ENCODE results near the gene A3GALT2. TPM values are rescaled to one million over a fixed set of nuclear protein-coding genes. Genes with fewer than 3 reads are reported as not detected.

A3GALT2 gene
- total and polyA plus RNA-seq, 4 donors, result 0.33 to 0.57 TPM; not detected in 2

DNA sequence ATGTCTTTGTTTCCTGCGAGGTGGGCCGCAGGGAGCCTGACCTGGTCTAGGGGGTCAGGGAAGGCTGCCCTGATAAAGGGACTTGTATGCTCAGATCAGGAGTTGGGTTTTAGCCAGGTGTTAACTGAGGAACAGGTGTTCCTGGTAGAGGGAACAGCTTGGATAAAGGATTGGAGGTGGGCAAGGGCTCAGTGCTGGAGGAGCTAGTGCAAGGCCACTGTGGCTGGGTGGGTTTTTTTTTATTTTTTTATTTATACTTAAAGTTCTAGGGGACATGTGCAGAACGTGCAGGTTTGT, 31.1 kb downstream of the A3GALT2 start:
- DNase-seq (ENCODE audit: low read depth in 4 of 6, low spot score in 6 of 6), result no peak
- Histone ChIP-seq H3K4me1 (ENCODE audit: control insufficient read depth, insufficient read depth, low read length) (peaks cover 8% of the 10 kb centered on the region), H3K4me3 (ENCODE audit: low read depth, low read length) (no peak overlapping the region), H3K27me3 (ENCODE audit: control insufficient read depth, insufficient read depth, low read length) (no peaks in the 10 kb centered on the region), H3K9me3 (ENCODE audit: control insufficient read depth, insufficient read depth, low read length) (no peaks in the 10 kb centered on the region), H3K36me3 (ENCODE audit: control insufficient read depth, insufficient read depth, low read length) (peaks cover 49% of the 10 kb centered on the region), H3K27ac (ENCODE audit: low read depth, low read length) (no peak overlapping the region)
- WGBS (ENCODE audit: insufficient coverage), result 90% methylated on average over 2 of the region's 3 CpGs

DNA sequence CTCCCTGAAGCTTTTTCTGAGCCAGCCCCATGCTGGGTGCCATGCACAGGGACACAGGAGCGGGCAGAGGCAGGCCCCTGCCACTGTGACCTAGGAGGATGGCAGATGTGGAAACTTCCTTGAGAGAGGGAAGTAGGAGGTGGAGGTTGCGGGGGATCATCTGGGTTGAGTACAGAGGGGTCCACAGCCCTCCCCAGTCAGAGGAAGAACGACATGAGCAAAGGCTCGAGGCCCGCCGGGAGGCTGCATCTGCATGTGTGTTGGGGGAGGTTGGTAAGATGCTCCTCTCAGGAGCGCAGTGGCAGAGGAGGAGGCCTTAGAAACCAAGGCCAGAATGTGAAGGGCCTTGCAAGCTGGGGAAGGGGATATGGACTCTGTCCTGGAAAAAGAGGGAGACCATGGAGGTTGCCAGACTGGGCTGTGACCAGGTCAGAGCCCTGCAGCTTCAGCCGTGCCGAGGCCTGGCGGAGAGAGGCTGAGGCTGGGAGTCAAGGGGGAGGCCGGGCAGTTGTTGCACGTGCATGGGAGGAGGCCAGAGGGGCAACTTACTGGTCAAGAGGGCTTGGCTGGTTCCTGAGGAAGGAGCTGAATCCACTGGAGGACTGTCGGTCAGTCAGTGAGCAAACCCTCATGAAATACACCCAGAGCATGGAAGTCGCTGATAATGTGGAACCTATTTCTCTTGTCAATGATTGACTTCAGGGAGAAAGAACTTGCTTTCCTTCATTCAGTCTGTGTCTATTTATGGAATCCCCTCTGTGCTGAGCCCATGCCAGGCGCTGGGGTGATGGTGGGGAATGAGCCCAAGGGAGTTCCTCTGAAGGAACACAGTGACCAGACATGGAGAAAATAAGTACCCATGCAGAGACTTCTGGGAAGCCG, 31.7 kb downstream of the A3GALT2 start:
- WGBS (ENCODE audit: insufficient coverage), result 90% methylated on average over 16 of the region's 16 CpGs
- Histone ChIP-seq H3K36me3 (ENCODE audit: control insufficient read depth, insufficient read depth, low read length) (peaks cover 43% of the 10 kb centered on the region), H3K27ac (ENCODE audit: low read depth, low read length) (no peak overlapping the region), H3K4me1 (ENCODE audit: control insufficient read depth, insufficient read depth, low read length) (peaks cover 8% of the 10 kb centered on the region), H3K4me3 (ENCODE audit: low read depth, low read length) (no peak overlapping the region), H3K27me3 (ENCODE audit: control insufficient read depth, insufficient read depth, low read length) (no peaks in the 10 kb centered on the region), H3K9me3 (ENCODE audit: control insufficient read depth, insufficient read depth, low read length) (no peaks in the 10 kb centered on the region)
- no peak for DNase-seq (ENCODE audit: low read depth in 4 of 6, low spot score in 6 of 6)

DNA sequence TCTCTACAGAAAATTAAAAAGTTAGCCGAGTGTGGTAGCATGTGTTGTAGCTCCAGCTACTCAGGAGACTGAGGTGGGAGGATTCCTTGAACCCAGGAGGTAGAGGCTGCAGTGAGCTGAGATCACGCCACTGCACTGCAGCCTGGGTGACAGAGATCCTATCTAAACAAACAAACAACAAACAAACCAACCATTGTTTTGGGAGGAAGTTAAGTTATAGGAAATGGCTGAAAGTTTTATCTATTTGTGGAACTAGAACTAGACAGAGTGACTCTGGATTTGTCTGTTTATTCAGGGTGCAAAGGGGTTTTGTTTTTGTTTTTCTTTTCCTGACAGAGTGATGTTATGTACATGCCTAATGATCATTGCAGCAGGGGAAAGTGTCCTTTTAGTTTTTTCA, 33.6 kb downstream of the A3GALT2 start:
- Histone ChIP-seq H3K4me3 (ENCODE audit: low read depth, low read length) (no peak overlapping the region), H3K27ac (ENCODE audit: low read depth, low read length) (no peak overlapping the region), H3K36me3 (ENCODE audit: control insufficient read depth, insufficient read depth, low read length) (peaks cover 39% of the 10 kb centered on the region), H3K27me3 (ENCODE audit: control insufficient read depth, insufficient read depth, low read length) (no peaks in the 10 kb centered on the region), H3K9me3 (ENCODE audit: control insufficient read depth, insufficient read depth, low read length) (no peaks in the 10 kb centered on the region), H3K4me1 (ENCODE audit: control insufficient read depth, insufficient read depth, low read length) (peaks cover 3% of the 10 kb centered on the region)
- 100% methylated on average over 1 of the region's 2 CpGs for WGBS (ENCODE audit: insufficient coverage)
- no peak for DNase-seq (ENCODE audit: low read depth in 4 of 6, low spot score in 6 of 6)

DNA sequence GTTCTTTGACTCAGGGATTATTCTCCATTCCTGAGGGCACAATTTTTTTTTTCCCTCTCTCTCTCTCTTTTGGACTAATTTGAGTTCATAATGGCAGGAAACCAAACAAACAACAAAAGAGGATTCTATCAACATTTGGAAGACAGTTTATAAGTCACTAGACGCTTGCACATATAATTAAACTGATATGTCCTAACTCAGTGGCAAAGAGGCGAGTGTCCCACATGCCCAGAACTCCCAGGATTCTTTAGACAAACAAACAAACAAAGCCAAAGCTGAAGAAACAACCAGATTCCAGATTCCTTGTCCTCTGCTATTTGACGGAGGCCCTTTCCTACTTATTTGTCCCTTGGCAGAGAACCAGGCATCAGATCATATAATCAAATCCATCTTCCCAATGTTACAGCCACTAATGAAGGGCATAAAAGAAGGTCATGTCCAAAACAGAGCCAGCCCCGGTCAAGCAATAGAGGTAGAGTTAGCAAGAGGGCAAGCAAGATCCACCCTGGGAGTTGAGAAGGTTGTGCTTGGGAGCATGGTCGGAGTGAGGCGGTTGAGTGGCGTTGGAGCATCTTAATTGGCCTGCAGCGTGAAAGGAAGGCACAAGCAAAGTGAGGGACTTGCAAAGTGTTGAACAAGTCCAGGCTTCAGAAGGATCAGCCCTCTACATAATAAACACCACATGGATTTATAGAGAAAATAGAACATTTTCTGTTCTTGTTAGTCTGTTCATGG, 34.3 kb downstream of the A3GALT2 start:
- Histone ChIP-seq H3K27me3 (ENCODE audit: control insufficient read depth, insufficient read depth, low read length) (no peaks in the 10 kb centered on the region), H3K36me3 (ENCODE audit: control insufficient read depth, insufficient read depth, low read length) (peaks cover 45% of the 10 kb centered on the region), H3K27ac (ENCODE audit: low read depth, low read length) (no peak overlapping the region), H3K4me1 (ENCODE audit: control insufficient read depth, insufficient read depth, low read length) (peaks cover 3% of the 10 kb centered on the region), H3K9me3 (ENCODE audit: control insufficient read depth, insufficient read depth, low read length) (no peaks in the 10 kb centered on the region), H3K4me3 (ENCODE audit: low read depth, low read length) (no peak overlapping the region)
- WGBS (ENCODE audit: insufficient coverage), result 75% methylated on average over 6 of the region's 8 CpGs
- no peak for DNase-seq (ENCODE audit: low read depth in 4 of 6, low spot score in 6 of 6)

DNA sequence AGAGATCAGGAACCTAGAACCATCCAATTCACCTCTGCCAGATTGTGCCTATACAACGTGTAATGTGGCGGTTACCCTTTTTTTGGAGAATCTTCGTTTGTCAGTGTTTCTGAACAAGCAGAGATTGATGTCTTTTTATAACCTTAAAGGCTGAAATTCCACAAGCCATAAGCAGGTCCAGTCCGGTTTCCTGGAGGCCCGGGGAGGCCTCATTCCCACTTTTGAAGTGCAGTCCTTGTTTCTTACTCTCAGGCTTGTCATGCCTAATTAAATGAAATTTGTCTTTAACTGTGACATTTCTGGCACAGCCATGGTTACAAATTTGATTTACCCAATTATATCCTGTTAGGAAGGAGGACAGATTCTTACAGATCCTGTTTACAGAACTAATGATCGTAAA, 36.8 kb downstream of the A3GALT2 start:
- Histone ChIP-seq H3K4me3 (ENCODE audit: low read depth, low read length) (no peak overlapping the region), H3K4me1 (ENCODE audit: control insufficient read depth, insufficient read depth, low read length) (peaks cover 3% of the 10 kb centered on the region), H3K27me3 (ENCODE audit: control insufficient read depth, insufficient read depth, low read length) (no peaks in the 10 kb centered on the region), H3K36me3 (ENCODE audit: control insufficient read depth, insufficient read depth, low read length) (peaks cover 57% of the 10 kb centered on the region), H3K9me3 (ENCODE audit: control insufficient read depth, insufficient read depth, low read length) (no peaks in the 10 kb centered on the region), H3K27ac (ENCODE audit: low read depth, low read length) (no peak overlapping the region)
- no peak for DNase-seq (ENCODE audit: low read depth in 4 of 6, low spot score in 6 of 6)
- 68% methylated on average over 4 of the region's 6 CpGs for WGBS (ENCODE audit: insufficient coverage)

DNA sequence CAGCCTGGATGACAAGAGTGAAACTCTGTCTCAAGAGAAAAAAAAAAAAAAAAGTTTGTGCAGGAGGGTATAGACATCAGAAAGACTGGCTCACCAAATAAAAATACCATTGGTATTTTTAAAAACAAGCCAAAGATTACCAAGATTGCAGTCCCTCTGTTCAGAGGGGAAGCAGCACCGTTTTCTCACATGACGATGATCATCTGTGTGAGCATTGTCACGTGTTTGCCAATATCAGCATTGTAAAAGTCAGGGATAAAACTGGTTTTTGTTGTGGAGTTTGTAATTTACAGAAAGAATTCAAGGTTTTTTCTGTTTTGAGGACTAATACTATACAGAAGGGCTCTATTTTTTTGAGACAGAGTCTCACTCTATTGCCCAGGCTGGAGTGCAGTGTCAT, 38.1 kb downstream of the A3GALT2 start:
- DNase-seq (ENCODE audit: low read depth in 4 of 6, low spot score in 6 of 6), result no peak
- no CpG with 5 or more reads among the region's 3 CpGs for WGBS (ENCODE audit: insufficient coverage)
- H3K4me3 ChIP-seq (ENCODE audit: low read depth, low read length), result no peak overlapping the region
- no peaks in the 10 kb centered on the region for H3K4me1 ChIP-seq (ENCODE audit: control insufficient read depth, insufficient read depth, low read length)
- H3K36me3 ChIP-seq (ENCODE audit: control insufficient read depth, insufficient read depth, low read length), result peaks cover 48% of the 10 kb centered on the region
- H3K27me3 ChIP-seq (ENCODE audit: control insufficient read depth, insufficient read depth, low read length), result no peaks in the 10 kb centered on the region
- no peaks in the 10 kb centered on the region for H3K9me3 ChIP-seq (ENCODE audit: control insufficient read depth, insufficient read depth, low read length)
- no peak overlapping the region for H3K27ac ChIP-seq (ENCODE audit: low read depth, low read length)

DNA sequence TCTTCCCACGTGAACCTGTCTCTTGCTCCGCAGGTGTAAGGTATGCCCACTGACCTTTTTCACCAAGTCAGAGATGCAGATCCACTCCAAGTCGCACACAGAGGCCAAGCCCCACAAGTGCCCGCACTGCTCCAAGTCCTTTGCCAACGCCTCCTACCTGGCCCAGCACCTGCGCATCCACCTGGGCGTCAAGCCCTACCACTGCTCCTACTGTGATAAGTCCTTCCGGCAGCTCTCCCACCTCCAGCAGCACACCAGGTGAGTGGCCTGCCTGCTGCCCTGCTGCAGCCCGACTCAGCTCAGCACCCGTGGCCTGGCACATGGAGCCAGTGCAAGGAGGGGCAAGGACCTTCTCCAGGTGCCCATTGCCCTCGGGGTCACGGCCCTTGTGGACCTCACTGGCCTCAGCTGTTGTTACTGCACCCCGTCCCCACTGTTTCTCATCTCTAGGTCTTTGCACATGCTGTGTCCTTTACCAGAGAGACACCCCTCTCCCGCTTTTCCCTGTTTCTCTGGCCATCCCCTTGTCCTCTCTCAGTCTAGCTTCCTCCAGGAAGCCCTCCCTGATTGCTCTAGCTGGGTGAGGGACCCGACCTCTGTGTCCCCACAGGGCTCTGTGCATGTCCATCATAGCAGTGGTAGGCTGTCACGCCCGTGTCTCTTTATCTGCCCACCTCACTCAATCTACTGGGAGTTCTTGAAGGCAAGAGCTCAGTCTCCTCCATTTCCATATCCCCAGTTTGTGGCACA, 39.2 kb downstream of the A3GALT2 start:
- no peaks in the 10 kb centered on the region for H3K27me3 ChIP-seq (ENCODE audit: control insufficient read depth, insufficient read depth, low read length)
- H3K27ac ChIP-seq (ENCODE audit: low read depth, low read length), result no peak overlapping the region
- H3K36me3 ChIP-seq (ENCODE audit: control insufficient read depth, insufficient read depth, low read length), result peaks cover 54% of the 10 kb centered on the region
- 97% methylated on average over 14 of the region's 17 CpGs for WGBS (ENCODE audit: insufficient coverage)
- no peak overlapping the region for H3K4me3 ChIP-seq (ENCODE audit: low read depth, low read length)
- no peak for DNase-seq (ENCODE audit: low read depth in 4 of 6, low spot score in 6 of 6)
- no peaks in the 10 kb centered on the region for H3K9me3 ChIP-seq (ENCODE audit: control insufficient read depth, insufficient read depth, low read length)
- H3K4me1 ChIP-seq (ENCODE audit: control insufficient read depth, insufficient read depth, low read length), result no peaks in the 10 kb centered on the region

DNA sequence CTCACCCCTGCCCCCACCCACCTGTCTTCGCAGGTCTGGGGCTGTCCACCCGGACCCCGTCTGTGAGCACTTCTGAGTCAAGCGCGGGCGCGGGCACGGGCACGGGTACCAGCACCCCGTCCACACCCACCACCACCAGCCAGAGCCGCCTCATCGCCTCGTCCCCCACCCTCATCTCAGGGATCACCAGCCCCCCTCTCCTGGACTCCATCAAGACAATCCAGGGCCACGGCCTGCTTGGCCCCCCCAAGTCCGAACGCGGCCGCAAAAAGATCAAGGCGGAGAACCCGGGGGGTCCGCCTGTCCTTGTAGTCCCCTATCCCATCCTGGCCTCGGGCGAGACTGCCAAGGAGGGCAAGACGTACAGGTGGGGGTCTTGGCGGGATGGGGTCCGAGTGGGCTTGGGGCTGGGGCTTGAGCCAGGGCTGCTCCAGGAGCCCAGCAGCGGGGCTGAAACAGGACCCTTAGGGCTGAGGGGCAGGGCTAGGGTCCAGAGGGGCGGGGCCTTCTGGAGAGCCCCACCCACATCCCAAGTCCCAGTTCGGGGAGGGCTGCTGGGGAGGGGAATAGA, 40.7 kb downstream of the A3GALT2 start:
- 97% methylated on average over 22 of the region's 29 CpGs for WGBS (ENCODE audit: insufficient coverage)
- no peaks in the 10 kb centered on the region for H3K9me3 ChIP-seq (ENCODE audit: control insufficient read depth, insufficient read depth, low read length)
- H3K27me3 ChIP-seq (ENCODE audit: control insufficient read depth, insufficient read depth, low read length), result no peaks in the 10 kb centered on the region
- H3K27ac ChIP-seq (ENCODE audit: low read depth, low read length), result no peak overlapping the region
- no peak for DNase-seq (ENCODE audit: low read depth in 4 of 6, low spot score in 6 of 6)
- H3K4me1 ChIP-seq (ENCODE audit: control insufficient read depth, insufficient read depth, low read length), result no peaks in the 10 kb centered on the region
- H3K36me3 ChIP-seq (ENCODE audit: control insufficient read depth, insufficient read depth, low read length), result peaks cover 66% of the 10 kb centered on the region
- no peak overlapping the region for H3K4me3 ChIP-seq (ENCODE audit: low read depth, low read length)

DNA sequence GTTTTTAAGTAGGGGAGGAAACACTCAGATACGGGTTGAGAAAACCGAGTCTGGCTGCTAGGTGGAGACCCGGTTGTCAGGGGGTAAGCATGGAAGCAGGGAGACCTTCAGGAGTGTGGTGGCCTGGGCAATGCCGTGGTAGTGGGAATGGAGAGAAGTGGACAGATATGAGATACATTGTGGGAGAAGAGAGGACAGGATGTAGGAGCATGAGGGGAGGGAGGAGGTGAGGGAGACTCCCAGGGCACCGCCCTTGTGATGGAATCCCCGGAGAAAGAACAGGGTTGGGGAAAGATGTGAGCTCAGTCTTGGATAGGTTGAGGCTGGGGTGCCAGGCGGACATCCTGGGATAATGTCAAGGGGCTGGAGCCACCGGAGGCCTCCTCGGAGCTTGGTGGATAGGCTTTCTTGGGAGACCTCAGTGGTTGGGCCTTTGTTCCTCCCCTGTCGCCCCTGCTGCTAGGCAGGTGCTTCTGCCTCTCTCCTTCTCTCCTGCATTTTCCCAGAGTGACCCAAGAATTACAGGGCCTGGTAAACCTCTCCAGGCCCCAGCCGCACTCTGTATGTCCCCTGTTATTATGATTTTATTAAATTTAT, 43.3 kb downstream of the A3GALT2 start:
- Histone ChIP-seq H3K27me3 (ENCODE audit: control insufficient read depth, insufficient read depth, low read length) (no peaks in the 10 kb centered on the region), H3K36me3 (ENCODE audit: control insufficient read depth, insufficient read depth, low read length) (peaks cover 65% of the 10 kb centered on the region), H3K4me3 (ENCODE audit: low read depth, low read length) (no peak overlapping the region), H3K4me1 (ENCODE audit: control insufficient read depth, insufficient read depth, low read length) (no peaks in the 10 kb centered on the region), H3K27ac (ENCODE audit: low read depth, low read length) (no peak overlapping the region), H3K9me3 (ENCODE audit: control insufficient read depth, insufficient read depth, low read length) (no peaks in the 10 kb centered on the region)
- no peak for DNase-seq (ENCODE audit: low read depth in 4 of 6, low spot score in 6 of 6)
- WGBS (ENCODE audit: insufficient coverage), result 90% methylated on average over 9 of the region's 11 CpGs

All from spinal cord (tissue), 10 donors.